Fibroblast of peridontal ligament (primary cell): ENCODE data around the gene DPP10.

Experiments used
- DNase-seq: peaks from one replicate; pipeline ENCODE4 v3.0.0-alpha.2; 2010; ENCODE audit errors: extremely low read depth

DPP10 gene

GRCh38 chr2:115234737-115235136 lies 792.3 kb downstream of the DPP10 start:
- DNase-seq: no peak

GRCh38 chr2:115248066-115248465 lies 805.6 kb downstream of the DPP10 start:
- DNase-seq: no peak

GRCh38 chr2:115277366-115277765 lies 834.9 kb downstream of the DPP10 start:
- DNase-seq: no peak

GRCh38 chr2:115285416-115285815 lies 843.0 kb downstream of the DPP10 start:
- no peak for DNase-seq

GRCh38 chr2:115290478-115290877 lies 848.0 kb downstream of the DPP10 start:
- DNase-seq: no peak

GRCh38 chr2:115292742-115293141 lies 850.3 kb downstream of the DPP10 start:
- no peak for DNase-seq

- DNase-seq: no peak
Observed at GRCh38 chr2:115294999-115295398, 852.6 kb downstream of the DPP10 start.

GRCh38 chr2:115297056-115297455 lies 854.6 kb downstream of the DPP10 start:
- no peak for DNase-seq

- no peak for DNase-seq
Observed at GRCh38 chr2:115299199-115299598, 856.8 kb downstream of the DPP10 start.

- DNase-seq: no peak
Observed at GRCh38 chr2:115305712-115306111, 863.3 kb downstream of the DPP10 start.

GRCh38 chr2:115314119-115314518 lies 871.7 kb downstream of the DPP10 start:
- no peak for DNase-seq

GRCh38 chr2:115327061-115327460 lies 884.6 kb downstream of the DPP10 start:
- no peak for DNase-seq

- no peak for DNase-seq
Observed at GRCh38 chr2:115359550-115359949, 917.1 kb downstream of the DPP10 start.

- no peak for DNase-seq
Observed at GRCh38 chr2:115364093-115364492, 921.7 kb downstream of the DPP10 start.

- no peak for DNase-seq
Observed at GRCh38 chr2:115369400-115369799, 927.0 kb downstream of the DPP10 start.

GRCh38 chr2:115374981-115375380 lies 932.5 kb downstream of the DPP10 start:
- no peak for DNase-seq

- no peak for DNase-seq
Observed at GRCh38 chr2:115384399-115384798, 942.0 kb downstream of the DPP10 start.

- no peak for DNase-seq
Observed at GRCh38 chr2:115386465-115386864, 944.0 kb downstream of the DPP10 start.

- DNase-seq: no peak
Observed at GRCh38 chr2:115389024-115389423, 946.6 kb downstream of the DPP10 start.

GRCh38 chr2:115389898-115390565 lies 947.6 kb downstream of the DPP10 start:
- DNase-seq: no peak

GRCh38 chr2:115396579-115396978 lies 954.1 kb downstream of the DPP10 start:
- DNase-seq: no peak

GRCh38 chr2:115400940-115401339 lies 958.5 kb downstream of the DPP10 start:
- DNase-seq: no peak

- DNase-seq: no peak
Observed at GRCh38 chr2:115412501-115412900, 970.1 kb downstream of the DPP10 start.

GRCh38 chr2:115413791-115414190 lies 971.4 kb downstream of the DPP10 start:
- DNase-seq: no peak
